GM20431 (cell line): Measurements from ENCODE around the gene GLP2R.

ENCODE experiments used
- in situ Hi-C: fragments of 300-500 bp; cut with MseI, MboI; formaldehyde crosslinking; loops from one replicate; pipeline ENCODE4 v1.15.0; 2020; ENCODE audit warnings: low sequenced_read_pairs; ENCODE audit not compliant: unreplicated experiment

The GLP2R gene

GRCh38 chr17:9916108-9916507 lies 90.4 kb downstream of the GLP2R start:
- in situ Hi-C loops = loop anchor here (25.0 kb wide), 1 partner anchor 696 kb away; no protein-coding TSS in a partner anchor

GRCh38 chr17:9917131-9917530 lies 91.4 kb downstream of the GLP2R start:
- in situ Hi-C loops = loop anchor here (25.0 kb wide), 1 partner anchor 695 kb away; no protein-coding TSS in a partner anchor

GRCh38 chr17:9917801-9918200 lies 92.1 kb downstream of the GLP2R start:
- in situ Hi-C loops = loop anchor here (25.0 kb wide), 1 partner anchor 694 kb away; no protein-coding TSS in a partner anchor

DNA sequence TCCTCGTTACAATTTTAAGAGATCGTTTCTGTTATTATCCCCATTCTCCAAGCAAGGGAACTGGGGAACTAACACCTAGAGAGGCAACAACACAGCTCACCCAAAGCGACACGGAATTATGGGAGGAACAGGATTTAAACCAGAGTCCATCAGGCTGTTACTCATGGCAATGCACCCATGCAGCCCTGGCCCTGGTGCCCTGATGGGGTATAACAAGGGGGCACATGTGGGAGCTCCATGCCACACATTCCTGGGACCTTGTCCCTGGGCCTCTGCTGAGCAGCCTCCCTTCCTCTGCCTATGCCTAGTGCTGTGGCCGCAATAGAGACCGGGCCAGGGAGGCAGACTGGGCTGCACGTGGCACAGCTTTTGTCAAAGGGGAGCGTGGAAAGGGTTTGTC lies 92.6 kb downstream of the GLP2R start:
- in situ Hi-C loops = loop anchor here (25.0 kb wide), 1 partner anchor 694 kb away; no protein-coding TSS in a partner anchor

- in situ Hi-C loops = loop anchor here (25.0 kb wide), 1 partner anchor 693 kb away; no protein-coding TSS in a partner anchor
Observed at GRCh38 chr17:9918804-9919352, 93.2 kb downstream of the GLP2R start.

- in situ Hi-C loops = loop anchor here (25.0 kb wide), 1 partner anchor 691 kb away; no protein-coding TSS in a partner anchor
Observed at GRCh38 chr17:9921216-9921615, 95.5 kb downstream of the GLP2R start.

GRCh38 chr17:9922012-9922848 lies 96.5 kb downstream of the GLP2R start:
- in situ Hi-C loops = loop anchor here (25.0 kb wide), 1 partner anchor 690 kb away; no protein-coding TSS in a partner anchor

DNA sequence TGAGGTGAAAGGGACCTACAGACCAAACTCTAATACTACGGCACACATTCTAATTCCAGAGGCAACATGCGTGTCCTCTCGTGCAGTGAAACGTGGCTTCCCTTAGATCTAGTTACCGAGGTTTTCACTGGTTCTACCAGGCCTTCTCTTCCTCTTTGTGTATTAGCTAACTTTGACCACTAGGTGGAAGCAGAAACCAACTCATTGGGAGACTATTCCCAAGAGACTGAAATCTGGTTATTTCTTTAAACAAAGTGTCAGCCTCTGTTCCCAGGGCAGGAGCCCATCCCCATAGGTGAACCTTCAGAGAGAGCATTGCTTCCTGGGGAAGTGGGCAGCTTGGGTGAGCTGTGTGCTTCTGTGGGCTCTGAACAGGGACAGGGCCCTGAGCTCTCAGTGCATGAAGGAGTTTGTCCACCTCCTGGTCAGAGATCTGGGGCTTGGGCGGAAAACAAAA lies 99.0 kb downstream of the GLP2R start:
- in situ Hi-C loops = loop anchor here (25.0 kb wide), 1 partner anchor 688 kb away; no protein-coding TSS in a partner anchor

DNA sequence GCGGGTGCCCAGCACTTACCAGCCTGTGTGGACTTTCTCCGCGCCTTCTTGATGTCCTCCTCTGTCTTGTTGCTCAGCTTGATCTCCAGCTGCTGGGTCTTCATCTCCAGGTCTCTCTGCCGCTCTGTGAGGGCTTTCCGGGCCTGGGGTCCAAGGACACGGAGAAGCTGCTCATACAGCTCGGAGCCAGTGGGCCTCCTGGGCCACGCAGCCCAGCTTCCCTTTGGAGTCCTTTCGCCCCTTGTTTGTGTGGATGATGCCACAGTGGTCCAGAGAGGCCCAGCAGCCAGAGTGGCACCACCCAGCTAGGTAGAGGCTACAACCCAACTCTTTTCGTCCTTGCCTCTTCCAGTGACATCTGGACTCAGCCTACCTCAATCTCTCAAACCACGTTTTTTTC lies 99.7 kb downstream of the GLP2R start:
- in situ Hi-C loops = no loop called here

DNA sequence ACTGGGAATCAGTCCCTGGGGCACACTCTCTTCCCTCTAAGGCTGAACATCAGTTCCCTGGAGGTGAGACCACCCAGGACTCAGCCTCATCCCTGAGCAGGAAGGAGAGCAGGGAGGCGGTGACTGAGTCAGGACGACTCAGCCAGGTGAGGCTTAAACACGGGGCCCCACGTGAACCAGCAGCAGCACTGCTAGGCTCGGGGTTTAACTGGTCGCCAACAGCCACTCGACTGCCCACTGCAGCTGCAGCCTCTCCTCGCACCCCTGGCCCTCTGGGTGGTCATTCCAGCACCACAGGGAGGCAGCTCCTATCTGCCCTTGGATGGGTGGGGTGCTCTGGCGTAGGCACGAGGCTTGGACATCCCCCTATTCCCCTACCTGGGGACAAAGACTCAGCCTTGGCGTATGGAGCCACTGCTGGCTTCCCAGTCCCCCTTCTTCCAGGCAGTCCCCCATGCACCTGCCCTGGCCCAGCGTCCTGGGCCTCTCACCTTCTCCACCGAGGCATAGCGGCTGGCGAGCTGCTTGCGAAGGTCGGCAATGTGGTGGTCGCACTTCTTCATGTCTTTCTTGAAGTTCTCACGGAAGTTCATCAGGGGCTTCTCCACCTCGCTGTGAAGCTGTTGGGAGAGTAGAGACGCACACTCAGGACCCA lies 100.6 kb downstream of the GLP2R start:
- in situ Hi-C loops = no loop called here

GRCh38 chr17:9928601-9929333 lies 103.0 kb downstream of the GLP2R start:
- in situ Hi-C loops = no loop called here

GRCh38 chr17:9929871-9930270 lies 104.1 kb downstream of the GLP2R start:
- in situ Hi-C loops = no loop called here

- in situ Hi-C loops = no loop called here
Observed at GRCh38 chr17:9931144-9931741, 105.5 kb downstream of the GLP2R start.

- in situ Hi-C loops = no loop called here
Observed at GRCh38 chr17:9932491-9932890, 106.8 kb downstream of the GLP2R start.

DNA sequence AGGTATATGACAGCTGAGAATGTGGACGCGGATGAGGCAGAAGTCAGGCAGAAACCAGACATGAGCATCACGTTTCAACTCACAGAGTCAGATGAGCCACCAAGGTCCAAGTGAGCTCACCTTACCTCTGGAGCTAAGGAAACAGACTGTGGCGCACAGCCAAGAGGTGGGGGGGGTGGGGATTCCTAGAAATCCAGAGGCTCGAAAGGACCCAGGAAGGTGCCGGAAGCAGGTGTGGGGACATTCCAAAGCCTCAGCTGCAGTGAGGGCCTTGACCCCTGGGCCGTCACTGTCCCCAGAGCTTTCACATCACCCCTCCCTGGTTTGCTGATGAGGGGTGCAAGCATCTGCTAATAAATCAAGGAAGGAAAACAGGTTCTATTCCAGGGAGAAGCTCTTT lies 108.6 kb downstream of the GLP2R start:
- in situ Hi-C loops = no loop called here

GRCh38 chr17:9935408-9935807 lies 109.7 kb downstream of the GLP2R start:
- in situ Hi-C loops = no loop called here

- in situ Hi-C loops = no loop called here
Observed at GRCh38 chr17:9936095-9936494, 110.4 kb downstream of the GLP2R start.

DNA sequence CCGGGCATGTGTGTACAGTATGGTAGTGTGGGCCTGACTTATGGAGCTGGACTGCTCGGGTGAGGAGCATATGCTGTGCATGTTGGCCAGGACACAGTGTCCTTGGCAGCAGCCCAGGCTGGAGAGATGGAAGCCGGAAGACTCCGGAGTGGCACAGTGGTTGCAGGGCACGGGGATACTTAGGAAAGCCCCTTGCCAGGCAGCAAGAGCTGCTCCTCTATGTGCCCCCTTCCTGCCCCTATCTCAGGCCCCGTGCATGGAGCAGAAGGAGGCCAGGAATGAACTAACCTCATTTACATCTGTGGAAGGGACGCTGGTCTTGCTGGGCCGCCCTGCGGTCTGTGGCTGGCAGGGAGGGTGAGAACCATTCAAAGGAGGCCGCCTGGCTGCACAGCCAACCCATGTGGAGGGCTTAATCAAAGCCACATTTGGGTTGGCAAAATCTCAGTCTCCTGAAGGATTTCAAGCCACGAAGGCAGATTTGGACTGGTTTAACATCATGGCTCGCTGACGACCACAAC lies 111.6 kb downstream of the GLP2R start:
- in situ Hi-C loops = no loop called here

DNA sequence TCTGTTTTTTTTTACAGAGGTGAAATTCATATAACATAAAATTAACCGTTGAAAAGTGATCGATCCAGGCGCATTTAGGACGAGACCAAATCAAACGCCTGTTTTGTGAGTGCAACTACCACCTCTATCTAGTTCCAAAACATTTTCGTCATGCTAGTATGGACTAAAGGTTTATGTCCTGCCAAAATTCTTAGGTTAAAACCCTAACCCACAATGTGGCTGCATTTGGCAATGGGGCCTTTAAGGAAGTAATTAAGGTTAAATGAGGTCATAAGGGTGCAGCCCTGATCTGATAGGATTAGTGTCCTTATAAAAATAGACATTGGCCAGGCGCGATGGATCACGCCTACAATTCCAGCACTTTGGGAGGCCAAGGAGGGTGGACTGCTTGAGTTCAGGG lies 112.2 kb downstream of the GLP2R start:
- in situ Hi-C loops = no loop called here
